Prostate gland (tissue), 2 donors: ENCODE results near the gene CDHR1.

Experiments used
- POLR2AphosphoS5 ChIP-seq: sonication (generic); formaldehyde crosslinking; IDR thresholded peaks from one replicate; pipeline ENCODE4 v1.6.1; 2017; ENCODE audit warnings: antibody characterized with exemption
- TF ChIP-seq, protein P1 (sequence below), 4 experiments: fragments of 200-600 bp in 2 of 4; fragments of 450-650 bp in 2 of 4; sonication (generic) in 2 of 4; IDR thresholded peaks; 1 replicate in 3 of 4; 2 replicates in 1 of 4; pipeline ENCODE4 v1.5.1; 2016 to 2019; ENCODE audit warnings: antibody characterized with exemption in 4 of 4, mild to moderate bottlenecking in 2 of 4, moderate library complexity in 2 of 4

DNA sequence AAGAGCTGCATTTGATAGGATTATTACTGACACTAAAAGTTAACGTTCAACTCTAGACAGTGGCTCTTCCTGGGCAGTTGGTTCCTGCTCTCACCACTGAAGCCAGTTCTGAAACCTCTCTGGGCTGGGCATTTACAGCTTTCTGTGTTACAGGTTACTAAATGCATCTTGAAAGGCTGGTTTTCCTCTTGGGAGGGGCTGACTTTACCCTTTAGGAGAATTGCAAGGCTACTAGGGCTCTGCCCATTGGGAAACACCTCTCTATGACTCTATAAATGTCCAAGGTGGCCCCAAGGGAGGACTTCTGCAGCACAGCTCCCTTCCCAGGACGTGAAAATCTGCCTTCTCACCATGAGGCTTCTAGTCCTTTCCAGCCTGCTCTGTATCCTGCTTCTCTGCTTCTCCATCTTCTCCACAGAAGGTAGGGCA is 20.8 kb upstream of the CDHR1 start, which contains the start of gene GPR15LG:
- no peak for TF ChIP-seq POLR2AphosphoS5
- TF ChIP-seq, protein P1, sequence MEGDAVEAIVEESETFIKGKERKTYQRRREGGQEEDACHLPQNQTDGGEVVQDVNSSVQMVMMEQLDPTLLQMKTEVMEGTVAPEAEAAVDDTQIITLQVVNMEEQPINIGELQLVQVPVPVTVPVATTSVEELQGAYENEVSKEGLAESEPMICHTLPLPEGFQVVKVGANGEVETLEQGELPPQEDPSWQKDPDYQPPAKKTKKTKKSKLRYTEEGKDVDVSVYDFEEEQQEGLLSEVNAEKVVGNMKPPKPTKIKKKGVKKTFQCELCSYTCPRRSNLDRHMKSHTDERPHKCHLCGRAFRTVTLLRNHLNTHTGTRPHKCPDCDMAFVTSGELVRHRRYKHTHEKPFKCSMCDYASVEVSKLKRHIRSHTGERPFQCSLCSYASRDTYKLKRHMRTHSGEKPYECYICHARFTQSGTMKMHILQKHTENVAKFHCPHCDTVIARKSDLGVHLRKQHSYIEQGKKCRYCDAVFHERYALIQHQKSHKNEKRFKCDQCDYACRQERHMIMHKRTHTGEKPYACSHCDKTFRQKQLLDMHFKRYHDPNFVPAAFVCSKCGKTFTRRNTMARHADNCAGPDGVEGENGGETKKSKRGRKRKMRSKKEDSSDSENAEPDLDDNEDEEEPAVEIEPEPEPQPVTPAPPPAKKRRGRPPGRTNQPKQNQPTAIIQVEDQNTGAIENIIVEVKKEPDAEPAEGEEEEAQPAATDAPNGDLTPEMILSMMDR (IDR thresholded peaks at IDR 0.05): no peak
